ENCODE results near the gene RNPC3.
A peak's percentile ranks its signal among the peaks of the same experiment; 100 is the strongest.
"Not testable (repeated sequence)": the region's sequence is repeated elsewhere in the genome, so short reads cannot be mapped to it uniquely, and the experiment has no call there.

The RNPC3 gene

GRCh38 chr1:103561124-103561523 lies 35.6 kb downstream of the RNPC3 start:
- H3K27me3 ChIP-seq (ENCODE audit: control insufficient read depth, insufficient read depth, low read length); H3K9me3 ChIP-seq (replicated peaks; ENCODE audit: low read length); H3K4me2 ChIP-seq (ENCODE audit: low read length); H3K4me1 ChIP-seq (ENCODE audit: control insufficient read depth, insufficient read depth, low read length); H3K4me3 ChIP-seq (ENCODE audit: low read length); H3K36me3 ChIP-seq (ENCODE audit: insufficient read depth, low read length); H3K9ac ChIP-seq (ENCODE audit: low read depth, low read length): not testable (repeated sequence)

- peak overlapping the region; percentile 7 for H3K4me3 ChIP-seq (ENCODE audit: low read length)
- no peaks in the 10 kb centered on the region for H3K9me3 ChIP-seq (replicated peaks; ENCODE audit: low read length)
- H3K36me3 ChIP-seq (ENCODE audit: insufficient read depth, low read length) = no peaks in the 10 kb centered on the region
- peak overlapping the region; percentile 9 for H3K9ac ChIP-seq (ENCODE audit: low read depth, low read length)
- peak overlapping the region; percentile 62 for H3K4me2 ChIP-seq (ENCODE audit: low read length)
- H3K4me1 ChIP-seq (ENCODE audit: control insufficient read depth, insufficient read depth, low read length) = peaks cover 9% of the 10 kb centered on the region
- H3K27me3 ChIP-seq (ENCODE audit: control insufficient read depth, insufficient read depth, low read length) = no peaks in the 10 kb centered on the region
These were observed 36.3 kb downstream of the RNPC3 start for GRCh38 chr1:103561643-103562395.

GRCh38 chr1:103563056-103563455 lies 37.6 kb downstream of the RNPC3 start:
- Histone ChIP-seq H3K27me3 (ENCODE audit: control insufficient read depth, insufficient read depth, low read length) (no peaks in the 10 kb centered on the region), H3K4me2 (ENCODE audit: low read length) (no peak overlapping the region), H3K4me1 (ENCODE audit: control insufficient read depth, insufficient read depth, low read length) (peaks cover 9% of the 10 kb centered on the region), H3K9ac (ENCODE audit: low read depth, low read length) (no peak overlapping the region), H3K36me3 (ENCODE audit: insufficient read depth, low read length) (no peaks in the 10 kb centered on the region), H3K9me3 (replicated peaks; ENCODE audit: low read length) (no peaks in the 10 kb centered on the region), H3K4me3 (ENCODE audit: low read length) (no peak overlapping the region)

GRCh38 chr1:103569493-103569892 lies 44.0 kb downstream of the RNPC3 start:
- Histone ChIP-seq H3K4me2 (ENCODE audit: low read length) (no peak overlapping the region), H3K27me3 (ENCODE audit: control insufficient read depth, insufficient read depth, low read length) (no peaks in the 10 kb centered on the region), H3K36me3 (ENCODE audit: insufficient read depth, low read length) (no peaks in the 10 kb centered on the region), H3K9ac (ENCODE audit: low read depth, low read length) (no peak overlapping the region), H3K9me3 (replicated peaks; ENCODE audit: low read length) (no peaks in the 10 kb centered on the region), H3K4me1 (ENCODE audit: control insufficient read depth, insufficient read depth, low read length) (no peaks in the 10 kb centered on the region), H3K4me3 (ENCODE audit: low read length) (no peak overlapping the region)

GRCh38 chr1:103571289-103571688 lies 45.8 kb downstream of the RNPC3 start, which contains the start of gene AMY2B:
TSS of gene AMY2B (plus strand) at chr1:103571589. CDS start at chr1:103571603, 14 bp downstream.
- not testable (repeated sequence) for H3K27me3 ChIP-seq (ENCODE audit: control insufficient read depth, insufficient read depth, low read length); H3K36me3 ChIP-seq (ENCODE audit: insufficient read depth, low read length); H3K4me2 ChIP-seq (ENCODE audit: low read length); H3K4me3 ChIP-seq (ENCODE audit: low read length); H3K9me3 ChIP-seq (replicated peaks; ENCODE audit: low read length); H3K9ac ChIP-seq (ENCODE audit: low read depth, low read length); H3K4me1 ChIP-seq (ENCODE audit: control insufficient read depth, insufficient read depth, low read length)

- Histone ChIP-seq H3K27me3 (ENCODE audit: control insufficient read depth, insufficient read depth, low read length) (no peaks in the 10 kb centered on the region), H3K4me1 (ENCODE audit: control insufficient read depth, insufficient read depth, low read length) (no peaks in the 10 kb centered on the region), H3K9ac (ENCODE audit: low read depth, low read length) (no peak overlapping the region), H3K36me3 (ENCODE audit: insufficient read depth, low read length) (no peaks in the 10 kb centered on the region), H3K9me3 (replicated peaks; ENCODE audit: low read length) (no peaks in the 10 kb centered on the region), H3K4me3 (ENCODE audit: low read length) (no peak overlapping the region), H3K4me2 (ENCODE audit: low read length) (no peak overlapping the region)
These were observed 50.6 kb downstream of the RNPC3 start for GRCh38 chr1:103576065-103576464.

- H3K4me3 ChIP-seq (ENCODE audit: low read length); H3K36me3 ChIP-seq (ENCODE audit: insufficient read depth, low read length); H3K4me1 ChIP-seq (ENCODE audit: control insufficient read depth, insufficient read depth, low read length); H3K27me3 ChIP-seq (ENCODE audit: control insufficient read depth, insufficient read depth, low read length); H3K9ac ChIP-seq (ENCODE audit: low read depth, low read length); H3K9me3 ChIP-seq (replicated peaks; ENCODE audit: low read length); H3K4me2 ChIP-seq (ENCODE audit: low read length): not testable (repeated sequence)
These were observed 51.3 kb downstream of the RNPC3 start for GRCh38 chr1:103576784-103577183.

- Histone ChIP-seq H3K9ac (ENCODE audit: low read depth, low read length) (no peak overlapping the region), H3K36me3 (ENCODE audit: insufficient read depth, low read length) (no peaks in the 10 kb centered on the region), H3K9me3 (replicated peaks; ENCODE audit: low read length) (no peaks in the 10 kb centered on the region), H3K4me1 (ENCODE audit: control insufficient read depth, insufficient read depth, low read length) (no peaks in the 10 kb centered on the region), H3K4me2 (ENCODE audit: low read length) (no peak overlapping the region), H3K27me3 (ENCODE audit: control insufficient read depth, insufficient read depth, low read length) (no peaks in the 10 kb centered on the region), H3K4me3 (ENCODE audit: low read length) (no peak overlapping the region)
These were observed 57.0 kb downstream of the RNPC3 start for GRCh38 chr1:103582464-103582863.

- no peak overlapping the region for H3K9ac ChIP-seq (ENCODE audit: low read depth, low read length)
- H3K27me3 ChIP-seq (ENCODE audit: control insufficient read depth, insufficient read depth, low read length) = no peaks in the 10 kb centered on the region
These were observed 58.4 kb downstream of the RNPC3 start for GRCh38 chr1:103583887-103584286.

GRCh38 chr1:103584537-103584936 lies 59.0 kb downstream of the RNPC3 start:
- no peaks in the 10 kb centered on the region for H3K36me3 ChIP-seq (ENCODE audit: insufficient read depth, low read length)
- H3K4me3 ChIP-seq (ENCODE audit: low read length) = no peak overlapping the region
- no peaks in the 10 kb centered on the region for H3K4me1 ChIP-seq (ENCODE audit: control insufficient read depth, insufficient read depth, low read length)
- no peak overlapping the region for H3K9ac ChIP-seq (ENCODE audit: low read depth, low read length)
- H3K9me3 ChIP-seq (replicated peaks; ENCODE audit: low read length) = no peaks in the 10 kb centered on the region
- no peaks in the 10 kb centered on the region for H3K27me3 ChIP-seq (ENCODE audit: control insufficient read depth, insufficient read depth, low read length)
- H3K4me2 ChIP-seq (ENCODE audit: low read length) = no peak overlapping the region

More at GRCh38 chr1:103583887-103584286, 58.4 kb downstream of the RNPC3 start:
- no peak overlapping the region for H3K4me3 ChIP-seq (ENCODE audit: low read length)
- H3K36me3 ChIP-seq (ENCODE audit: insufficient read depth, low read length) = no peaks in the 10 kb centered on the region
- no peaks in the 10 kb centered on the region for H3K9me3 ChIP-seq (replicated peaks; ENCODE audit: low read length)
- no peak overlapping the region for H3K4me2 ChIP-seq (ENCODE audit: low read length)
- H3K4me1 ChIP-seq (ENCODE audit: control insufficient read depth, insufficient read depth, low read length) = no peaks in the 10 kb centered on the region

GRCh38 chr1:103602740-103603139 lies 77.2 kb downstream of the RNPC3 start:
- not testable (repeated sequence) for H3K4me2 ChIP-seq (ENCODE audit: low read length); H3K9ac ChIP-seq (ENCODE audit: low read depth, low read length); H3K27me3 ChIP-seq (ENCODE audit: control insufficient read depth, insufficient read depth, low read length); H3K4me1 ChIP-seq (ENCODE audit: control insufficient read depth, insufficient read depth, low read length); H3K4me3 ChIP-seq (ENCODE audit: low read length); H3K9me3 ChIP-seq (replicated peaks; ENCODE audit: low read length); H3K36me3 ChIP-seq (ENCODE audit: insufficient read depth, low read length)
